ENCODE data around the gene OR2V2.

- TF ChIP-seq POLR2AphosphoS5 (IDR thresholded peaks at IDR 0.05; ENCODE audit: low read depth, low read length): no peak
- TF ChIP-seq POLR2A (IDR thresholded peaks at IDR 0.05; ENCODE audit: low read depth, low read length): no peak
- TF ChIP-seq TAF1 (IDR thresholded peaks at IDR 0.05; ENCODE audit: borderline replicate concordance, low read depth, low read length): no peak
These were observed 42.8 kb downstream of the OR2V2 start for GRCh38 chr5:181189962-181190710.
